ENCODE measurements around the gene KRTAP5-3. TPM values are rescaled to one million over a fixed set of nuclear protein-coding genes. Genes with fewer than 3 reads are reported as not detected.

Gene KRTAP5-3
- total RNA-seq, 1 donor from 2014 or later, result not detected

DNA sequence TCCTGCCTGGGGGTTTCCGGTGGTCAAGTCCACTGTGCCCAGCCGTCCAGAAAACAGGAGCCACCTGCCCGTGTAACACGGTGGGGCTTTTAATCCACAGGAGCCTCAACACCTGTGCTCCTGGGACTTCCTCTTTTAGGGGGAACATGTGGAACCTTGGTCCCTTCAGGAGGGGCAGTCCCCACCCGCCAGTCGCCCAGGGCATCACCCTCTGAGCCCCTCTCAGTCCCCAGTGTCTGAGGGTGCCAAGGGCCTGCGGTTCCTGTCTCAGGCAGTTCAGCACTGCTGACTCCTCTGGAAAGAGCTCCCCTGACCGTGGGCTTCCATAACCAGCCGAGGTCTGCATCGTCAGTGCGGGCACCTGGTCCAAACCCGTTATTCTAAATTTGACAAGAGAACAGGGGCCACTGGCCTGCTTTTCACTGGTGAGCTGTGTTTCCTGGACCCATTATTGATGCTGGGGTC is 37.1 kb upstream of the KRTAP5-3 start:
- ATAC-seq (no peak), DNase-seq (no peak)
- peaks cover 19% of the 10 kb centered on the region for H3K27me3 ChIP-seq (ENCODE audit: low read depth)
- H3K9me3 ChIP-seq, result no peaks in the 10 kb centered on the region
- intact Hi-C loops (cut with DNase I), result no loop called here
- TF ChIP-seq CTCF (IDR thresholded peaks at IDR 0.05), result no peak
- H3K4me3 ChIP-seq, result no peak overlapping the region
- H3K27ac ChIP-seq, result no peak overlapping the region
- H3K36me3 ChIP-seq, result no peaks in the 10 kb centered on the region
- H3K4me1 ChIP-seq, result no peaks in the 10 kb centered on the region

GRCh38 chr11:1644601-1645356 is 36.5 kb upstream of the KRTAP5-3 start:
- TF ChIP-seq CTCF (IDR thresholded peaks at IDR 0.05), result no peak
- intact Hi-C loops (cut with DNase I), result no loop called here
- no peaks in the 10 kb centered on the region for H3K36me3 ChIP-seq
- DNase-seq, result no peak
- no peak overlapping the region for H3K4me3 ChIP-seq
- H3K27me3 ChIP-seq (ENCODE audit: low read depth), result peaks cover 23% of the 10 kb centered on the region
- no peak overlapping the region for H3K27ac ChIP-seq
- peak in 1 of 2 donors; percentile 29 for ATAC-seq
- no peaks in the 10 kb centered on the region for H3K9me3 ChIP-seq
- peaks cover 6% of the 10 kb centered on the region for H3K4me1 ChIP-seq

- H3K4me1 ChIP-seq, result peaks cover 11% of the 10 kb centered on the region
- DNase-seq (no peak), ATAC-seq (peak in 1 of 2 donors; percentile 7)
- peaks cover 28% of the 10 kb centered on the region for H3K27me3 ChIP-seq (ENCODE audit: low read depth)
- H3K4me3 ChIP-seq, result no peak overlapping the region
- no peak for TF ChIP-seq CTCF (IDR thresholded peaks at IDR 0.05)
- H3K36me3 ChIP-seq, result no peaks in the 10 kb centered on the region
- H3K27ac ChIP-seq, result no peak overlapping the region
- intact Hi-C loops (cut with DNase I), result no loop called here
- H3K9me3 ChIP-seq, result no peaks in the 10 kb centered on the region
Observed at GRCh38 chr11:1643146-1643690, 35.0 kb upstream of the KRTAP5-3 start.

GRCh38 chr11:1642288-1643145 is 34.3 kb upstream of the KRTAP5-3 start:
- ATAC-seq, result peak in 1 of 2 donors; percentile 31
- intact Hi-C loops (cut with DNase I), result no loop called here

More at GRCh38 chr11:1642288-1643145, 34.3 kb upstream of the KRTAP5-3 start:
- no peak for TF ChIP-seq CTCF (IDR thresholded peaks at IDR 0.05)
- no peak overlapping the region for H3K27ac ChIP-seq
- peaks cover 26% of the 10 kb centered on the region for H3K27me3 ChIP-seq (ENCODE audit: low read depth)
- H3K36me3 ChIP-seq, result no peaks in the 10 kb centered on the region
- no peak for DNase-seq
- H3K9me3 ChIP-seq, result no peaks in the 10 kb centered on the region
- no peak overlapping the region for H3K4me3 ChIP-seq
- H3K4me1 ChIP-seq, result peaks cover 11% of the 10 kb centered on the region

Measured in lower lobe of right lung (tissue), 2 donors.